Muscle layer of duodenum (tissue), 2 donors: ENCODE results near the gene CDCA5.

Source experiments
- H3K27ac ChIP-seq: one replicate; pipeline ENCODE4 v1.7.0; 2013; ENCODE audit warnings: mild to moderate bottlenecking, low read length
- H3K27me3 ChIP-seq: one replicate; pipeline ENCODE4 v1.7.0; 2013; ENCODE audit warnings: low read depth, mild to moderate bottlenecking, control low read depth, low read length
- H3K36me3 ChIP-seq, 2 donors: one replicate each; pipeline ENCODE4 v1.7.0; 2013; ENCODE audit warnings: low read length in 2 of 2, control low read depth in 1 of 2, mild to moderate bottlenecking in 1 of 2; ENCODE audit not compliant: insufficient read depth in 2 of 2, control insufficient read depth in 1 of 2
- H3K4me1 ChIP-seq, 2 donors: one replicate each; pipeline ENCODE4 v1.7.0; 2013; ENCODE audit warnings: low read length in 2 of 2, mild to moderate bottlenecking in 2 of 2, control low read depth in 1 of 2, moderate library complexity in 1 of 2; ENCODE audit not compliant: insufficient read depth in 2 of 2, control insufficient read depth in 1 of 2
- H3K4me3 ChIP-seq, 2 donors: one replicate each; pipeline ENCODE4 v1.7.0; 2013; ENCODE audit warnings: low read length in 2 of 2, low read depth in 1 of 2, mild to moderate bottlenecking in 1 of 2
- H3K9me3 ChIP-seq, 2 donors: one replicate each; pipeline ENCODE4 v1.7.0; 2013; ENCODE audit warnings: low read length in 2 of 2, control low read depth in 1 of 2, mild to moderate bottlenecking in 1 of 2; ENCODE audit not compliant: control insufficient read depth in 1 of 2
- donor health status: healthy.

The CDCA5 gene

GRCh38 chr11:65032216-65032615, 51.6 kb downstream of the CDCA5 start:
- Histone ChIP-seq H3K27ac (no peak overlapping the region), H3K9me3 (no peaks in the 10 kb centered on the region), H3K27me3 (no peaks in the 10 kb centered on the region), H3K4me3 (no peak overlapping the region), H3K36me3 (peaks cover 20 to 46% of the 10 kb centered on the region in 2 donors), H3K4me1 (peaks cover 5 to 11% of the 10 kb centered on the region in 2 donors)
